GM12872 (cell line): ENCODE results near the gene NSFL1C.

Experiments used
- CTCF ChIP-seq: IDR thresholded peaks from 3 replicates; pipeline ENCODE4 v1.5.1; 2011; ENCODE audit warnings: low read depth, mild to moderate bottlenecking, low read length, moderate library complexity; ENCODE audit not compliant: insufficient read depth

NSFL1C gene

GRCh38 chr20:1478566-1478965 lies 11.9 kb upstream of the NSFL1C start:
- TF ChIP-seq CTCF = no peak

DNA sequence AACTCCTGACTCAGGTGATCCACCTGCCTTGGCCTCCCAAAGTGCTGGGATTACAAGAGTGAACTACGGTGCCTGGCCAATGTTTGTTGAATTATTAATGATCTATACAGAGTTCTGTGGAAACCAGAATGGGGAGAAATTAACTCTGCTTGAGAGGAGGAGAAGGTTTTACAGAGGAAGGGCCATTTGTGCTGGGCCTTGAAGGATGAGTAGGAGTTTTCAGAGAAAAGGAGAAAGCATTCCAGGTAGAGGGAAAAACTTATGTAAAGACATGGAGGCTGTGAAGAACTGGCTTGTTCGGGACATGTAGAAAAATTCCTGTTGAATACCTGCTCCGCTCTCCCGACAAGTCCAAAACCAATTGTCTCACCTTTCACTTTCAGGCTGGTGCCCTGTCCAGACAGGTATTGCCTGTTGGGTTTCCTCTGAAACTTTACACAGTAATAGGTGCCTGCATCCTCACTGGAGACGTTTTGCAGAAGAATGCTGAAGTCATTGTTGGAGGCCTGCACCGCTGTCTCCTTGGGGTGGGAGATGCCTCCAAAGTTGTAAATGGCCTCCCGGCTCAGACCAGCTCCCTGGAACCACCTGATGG lies 11.3 kb upstream of the NSFL1C start:
- TF ChIP-seq CTCF = no peak

- peak; percentile 41; the same call in 2 of the 3 replicates for TF ChIP-seq CTCF
Observed at GRCh38 chr20:1474817-1475603, 8.4 kb upstream of the NSFL1C start.

DNA sequence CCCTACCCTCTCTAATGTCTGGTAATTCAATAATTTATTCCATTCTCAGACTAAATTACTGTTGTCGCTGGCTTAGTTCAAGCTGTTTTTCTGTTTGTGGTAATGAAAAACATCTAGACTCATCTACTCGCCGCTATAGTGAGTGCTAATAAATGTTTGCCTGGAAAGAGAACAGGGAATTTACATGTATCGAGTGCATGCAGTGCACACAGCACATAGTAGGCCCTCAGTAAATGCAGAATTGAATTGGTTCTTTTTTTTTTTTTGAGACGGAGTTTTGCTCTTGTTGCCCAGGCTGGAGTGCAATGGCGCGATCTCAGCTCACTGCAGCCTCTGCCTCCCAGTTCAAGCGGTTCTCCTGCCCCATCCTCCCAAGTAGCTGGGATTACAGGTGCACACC lies 7.7 kb upstream of the NSFL1C start:
- no peak for TF ChIP-seq CTCF

- no peak for TF ChIP-seq CTCF
Observed at GRCh38 chr20:1473246-1474220, 6.9 kb upstream of the NSFL1C start.

GRCh38 chr20:1472556-1473245 lies 6.1 kb upstream of the NSFL1C start:
- no peak for TF ChIP-seq CTCF
